Astrocyte of the cerebellum (primary cell): ENCODE results near the gene ADCY7.
A peak's percentile ranks its signal among the peaks of the same experiment; 100 is the strongest.

Experiments
- DNase-seq: peaks from one replicate; pipeline ENCODE4 v3.0.0-alpha.2; 2011; ENCODE audit warnings: low read depth
- H3K4me3 ChIP-seq: 2 replicates; pipeline ENCODE4 v1.5.1; 2011; ENCODE audit warnings: mild to moderate bottlenecking, low read depth, low read length, moderate library complexity
- in situ Hi-C: cut with HindIII; loops from 2 replicates; pipeline ENCODE4 v1.10.0; 2017; ENCODE audit warnings: low sequenced_read_pairs
- TF ChIP-seq, protein P1 (sequence below): IDR thresholded peaks from 2 replicates; pipeline ENCODE4 v1.5.1; 2012; ENCODE audit warnings: low read length, low read depth, moderate library complexity, mild to moderate bottlenecking; ENCODE audit errors: missing control alignments

Gene ADCY7

DNA sequence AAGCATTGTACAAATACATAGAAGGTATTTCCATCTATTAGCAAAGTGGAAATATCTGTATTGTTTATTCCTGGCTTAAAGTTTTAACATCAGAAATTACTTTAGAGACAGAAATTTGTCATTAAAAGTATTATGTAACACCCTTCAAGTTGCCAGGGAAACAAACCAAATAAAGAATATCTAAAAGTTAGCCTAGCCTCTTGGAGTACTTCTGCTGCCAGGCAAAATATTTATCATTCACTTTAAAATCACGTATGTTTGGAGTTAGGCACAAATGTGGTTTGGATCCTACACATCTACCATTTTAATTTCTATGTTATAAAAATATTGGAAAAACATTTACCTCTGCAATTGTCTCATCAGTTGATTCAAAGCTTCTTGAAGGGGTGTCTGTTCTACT, 87.7 kb downstream of the ADCY7 start:
- TF ChIP-seq, protein P1, sequence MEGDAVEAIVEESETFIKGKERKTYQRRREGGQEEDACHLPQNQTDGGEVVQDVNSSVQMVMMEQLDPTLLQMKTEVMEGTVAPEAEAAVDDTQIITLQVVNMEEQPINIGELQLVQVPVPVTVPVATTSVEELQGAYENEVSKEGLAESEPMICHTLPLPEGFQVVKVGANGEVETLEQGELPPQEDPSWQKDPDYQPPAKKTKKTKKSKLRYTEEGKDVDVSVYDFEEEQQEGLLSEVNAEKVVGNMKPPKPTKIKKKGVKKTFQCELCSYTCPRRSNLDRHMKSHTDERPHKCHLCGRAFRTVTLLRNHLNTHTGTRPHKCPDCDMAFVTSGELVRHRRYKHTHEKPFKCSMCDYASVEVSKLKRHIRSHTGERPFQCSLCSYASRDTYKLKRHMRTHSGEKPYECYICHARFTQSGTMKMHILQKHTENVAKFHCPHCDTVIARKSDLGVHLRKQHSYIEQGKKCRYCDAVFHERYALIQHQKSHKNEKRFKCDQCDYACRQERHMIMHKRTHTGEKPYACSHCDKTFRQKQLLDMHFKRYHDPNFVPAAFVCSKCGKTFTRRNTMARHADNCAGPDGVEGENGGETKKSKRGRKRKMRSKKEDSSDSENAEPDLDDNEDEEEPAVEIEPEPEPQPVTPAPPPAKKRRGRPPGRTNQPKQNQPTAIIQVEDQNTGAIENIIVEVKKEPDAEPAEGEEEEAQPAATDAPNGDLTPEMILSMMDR, result no peak
- no peak for DNase-seq
- in situ Hi-C loops, result no loop called here
- no peak overlapping the region for H3K4me3 ChIP-seq

DNA sequence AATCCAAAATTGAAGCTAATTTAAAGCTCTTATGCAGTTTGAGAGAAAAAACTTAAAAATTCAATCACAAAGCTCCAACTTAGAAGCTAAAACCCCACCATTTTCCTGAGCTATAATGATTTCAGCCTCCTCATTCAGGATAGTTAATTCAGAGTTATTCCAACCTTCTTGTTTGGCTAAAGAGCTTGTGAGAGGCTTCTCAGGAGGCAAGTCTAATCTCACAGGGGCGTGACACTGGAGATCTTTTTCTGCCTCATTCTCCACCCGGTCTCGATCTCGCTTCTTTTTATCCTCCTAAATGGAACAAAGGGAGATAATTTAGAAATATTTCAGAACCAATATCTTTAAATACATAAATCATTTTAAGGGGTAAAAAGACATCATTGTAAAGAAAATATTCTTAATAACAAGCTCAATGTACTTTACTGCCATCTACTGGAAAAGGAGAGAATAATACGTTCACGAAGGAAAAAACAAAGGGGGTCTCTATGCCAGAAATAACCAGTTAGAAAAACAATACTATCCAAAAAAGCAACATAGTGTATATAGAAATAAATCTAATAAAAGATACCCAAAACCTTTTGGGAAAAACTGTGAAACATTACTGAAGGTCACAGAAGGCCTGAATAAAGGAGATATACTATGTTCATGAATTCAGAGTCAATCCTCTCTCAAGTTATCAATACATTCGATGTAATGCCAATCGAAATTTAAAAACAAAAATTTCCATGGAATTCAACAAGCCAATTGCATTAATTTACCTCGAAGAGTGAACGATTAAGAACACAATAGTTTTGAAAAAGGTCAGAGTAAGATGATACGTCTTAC, 88.5 kb downstream of the ADCY7 start:
- TF ChIP-seq, protein P1, result no peak
- DNase-seq, result no peak
- in situ Hi-C loops, result no loop called here
- no peak overlapping the region for H3K4me3 ChIP-seq

DNA sequence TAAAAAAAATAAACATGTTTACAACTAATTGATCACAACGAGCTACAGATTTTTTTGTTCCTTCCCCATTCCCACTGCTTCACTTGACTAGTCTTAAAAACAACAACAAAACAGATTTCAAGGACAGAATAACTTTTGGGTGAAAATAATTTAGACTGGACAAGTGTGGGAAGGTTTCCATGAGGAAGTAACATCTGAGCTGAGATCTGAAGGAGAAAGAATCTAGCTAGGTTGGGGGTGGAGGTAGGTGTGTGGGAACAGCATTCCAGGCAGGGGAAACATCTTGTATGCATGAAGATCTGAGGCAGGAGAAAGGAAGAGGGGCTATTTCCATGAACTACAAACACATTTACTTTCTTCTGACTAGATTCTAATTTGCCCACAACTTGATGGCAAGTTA, 93.3 kb downstream of the ADCY7 start:
- no peak for DNase-seq
- TF ChIP-seq, protein P1, result no peak
- in situ Hi-C loops, result no loop called here
- H3K4me3 ChIP-seq, result no peak overlapping the region

DNA sequence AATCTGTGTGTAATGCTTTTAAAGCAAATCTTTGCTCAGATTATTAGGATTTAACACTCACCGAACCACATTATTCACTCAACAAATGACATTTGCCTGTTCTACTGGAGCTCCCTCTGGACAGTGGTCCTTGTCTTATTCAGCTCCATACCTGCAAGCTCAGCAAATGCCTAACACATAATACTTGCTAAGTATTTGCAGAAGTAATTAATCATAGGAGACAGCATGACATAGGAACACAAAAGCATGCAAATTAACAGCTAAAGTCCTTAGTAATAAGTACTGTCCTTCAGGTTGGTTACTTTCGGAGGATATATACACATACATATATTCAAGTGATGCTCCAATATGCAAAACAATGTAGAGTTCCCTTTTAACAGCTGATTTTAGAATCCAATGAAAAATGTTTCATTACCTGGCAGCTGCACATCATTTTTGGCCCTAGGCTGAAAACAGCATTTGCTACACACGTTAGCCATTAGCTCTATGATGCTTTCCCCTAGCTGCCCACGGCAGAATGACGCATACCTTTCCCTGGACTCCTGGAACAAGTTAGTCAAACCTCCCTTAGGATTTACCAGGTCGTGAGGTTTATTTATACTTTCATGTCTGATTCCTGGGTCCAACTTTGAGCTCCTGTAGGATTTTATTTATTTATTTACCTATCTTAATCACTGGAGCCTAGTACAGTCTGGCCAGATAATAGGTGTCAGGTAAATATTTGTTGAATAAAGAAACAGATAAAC, 93.9 kb downstream of the ADCY7 start:
- H3K4me3 ChIP-seq, result no peak overlapping the region
- in situ Hi-C loops, result no loop called here
- peak; percentile 38 for DNase-seq
- TF ChIP-seq, protein P1, result no peak

DNA sequence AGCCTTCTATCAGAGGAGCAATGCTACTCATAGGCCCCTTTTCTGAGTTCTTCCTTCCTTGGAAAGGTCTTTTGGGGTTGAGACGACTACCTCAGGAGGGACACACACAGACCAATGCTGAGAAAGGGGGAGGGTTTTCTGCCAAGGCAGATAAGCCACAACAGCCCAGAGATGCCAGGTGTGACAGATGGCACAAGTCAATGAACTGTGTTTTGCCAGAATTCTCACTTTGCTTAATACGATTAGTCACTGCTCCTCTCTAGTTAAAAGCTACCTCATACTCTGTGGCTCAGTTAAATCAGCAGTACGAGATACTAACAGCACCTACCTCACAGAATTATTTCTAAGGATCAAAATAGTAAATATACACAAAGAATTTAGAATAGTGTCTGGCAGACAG, 94.4 kb downstream of the ADCY7 start:
- TF ChIP-seq, protein P1, result no peak
- no peak overlapping the region for H3K4me3 ChIP-seq
- DNase-seq, result no peak
- in situ Hi-C loops, result no loop called here

DNA sequence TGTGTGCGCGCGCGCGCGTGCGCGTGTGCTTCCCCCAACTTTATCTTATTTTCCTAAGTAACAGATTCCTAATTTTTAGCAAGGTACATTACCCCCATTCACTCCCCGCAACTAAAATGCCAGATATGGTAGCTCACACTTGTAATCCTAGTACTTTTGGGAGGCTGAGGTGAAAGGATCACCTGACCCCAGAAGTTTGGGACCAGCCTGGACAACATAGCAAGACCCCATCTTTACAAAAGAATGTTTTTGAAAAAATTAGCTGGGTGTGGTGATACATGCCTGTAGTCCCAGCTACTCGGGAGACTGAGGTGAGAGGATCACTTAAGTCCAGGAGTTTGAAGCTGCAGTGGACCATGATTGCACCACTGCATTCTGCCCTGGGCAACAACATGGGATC, 97.3 kb downstream of the ADCY7 start:
- in situ Hi-C loops, result no loop called here
- DNase-seq, result no peak
- TF ChIP-seq, protein P1, result no peak
- no peak overlapping the region for H3K4me3 ChIP-seq
